ENCODE data around the gene PROK2. TPM values are rescaled to one million over a fixed set of nuclear protein-coding genes. Genes with fewer than 3 reads are reported as not detected.

Gene PROK2
- total and polyA plus RNA-seq, 10 donors: 1.7 to 78.5 (median 26.7) TPM

- TF ChIP-seq POLR2A (IDR thresholded peaks at IDR 0.05) (no peak), CTCF (IDR thresholded peaks at IDR 0.05 in 8 of 11, conservative IDR thresholded peaks at IDR 0.05 in 3 of 11) (no peak), POLR2AphosphoS5 (IDR thresholded peaks at IDR 0.05) (no peak)
- Histone ChIP-seq H3K27ac (no peak overlapping the region), H3K4me1 (no peaks in the 10 kb centered on the region), H3K9me3 (no peaks in the 10 kb centered on the region), H3K27me3 (replicated peaks in 1 of 7) (peaks cover 0 to 32% (median 3%) of the 10 kb centered on the region in 7 donors), H3K4me3 (no peak overlapping the region), H3K36me3 (no peaks in the 10 kb centered on the region)
- intact Hi-C loops (cut with DNase I; ENCODE audit: low total_unique reads): no loop called here
- WGBS, 5 donors: 51 to 65% (median 55%) methylated on average over 5 of the region's 5 CpGs
- no peak for DNase-seq
These were observed 21.5 kb downstream of the PROK2 start for GRCh38 chr3:71763426-71763825.

GRCh38 chr3:71760140-71760539 is 24.8 kb downstream of the PROK2 start:
- Histone ChIP-seq H3K36me3 (no peaks in the 10 kb centered on the region), H3K27me3 (replicated peaks in 1 of 7) (peaks cover 0 to 55% (median 9%) of the 10 kb centered on the region in 7 donors), H3K9me3 (no peaks in the 10 kb centered on the region), H3K4me1 (peaks cover 0 to 9% (median 0%) of the 10 kb centered on the region in 6 donors), H3K4me3 (no peak overlapping the region), H3K27ac (no peak overlapping the region)
- intact Hi-C loops (cut with DNase I; ENCODE audit: low total_unique reads): no loop called here
- no peak for TF ChIP-seq POLR2A (IDR thresholded peaks at IDR 0.05)
- TF ChIP-seq POLR2AphosphoS5 (IDR thresholded peaks at IDR 0.05): no peak
- no peak for TF ChIP-seq CTCF (IDR thresholded peaks at IDR 0.05 in 8 of 11, conservative IDR thresholded peaks at IDR 0.05 in 3 of 11)
- 70 to 87% (median 79%) methylated on average over 1 of the region's 1 CpG for WGBS, 5 donors
- DNase-seq: no peak

- Histone ChIP-seq H3K9me3 (no peaks in the 10 kb centered on the region), H3K27me3 (replicated peaks in 1 of 7) (peaks cover 0 to 62% (median 16%) of the 10 kb centered on the region in 7 donors), H3K4me3 (no peak overlapping the region), H3K36me3 (no peaks in the 10 kb centered on the region), H3K4me1 (peaks cover 0 to 15% (median 0%) of the 10 kb centered on the region in 6 donors), H3K27ac (no peak overlapping the region)
- intact Hi-C loops (cut with DNase I; ENCODE audit: low total_unique reads): no loop called here
- WGBS, 5 donors: 59 to 70% (median 63%) methylated on average over 5 of the region's 5 CpGs
- no peak for TF ChIP-seq CTCF (IDR thresholded peaks at IDR 0.05 in 8 of 11, conservative IDR thresholded peaks at IDR 0.05 in 3 of 11)
- peak in 1 of 3 donors; percentile 12 for TF ChIP-seq POLR2AphosphoS5 (IDR thresholded peaks at IDR 0.05)
- DNase-seq: no peak
These were observed 25.5 kb downstream of the PROK2 start for GRCh38 chr3:71759401-71759800.

GRCh38 chr3:71758091-71758490 is 26.9 kb downstream of the PROK2 start:
- intact Hi-C loops (cut with DNase I; ENCODE audit: low total_unique reads): no loop called here
- Histone ChIP-seq H3K27me3 (replicated peaks in 1 of 7) (peaks cover 0 to 69% (median 20%) of the 10 kb centered on the region in 7 donors), H3K4me1 (peaks cover 0 to 20% (median 3%) of the 10 kb centered on the region in 6 donors), H3K27ac (no peak overlapping the region), H3K36me3 (no peaks in the 10 kb centered on the region), H3K4me3 (no peak overlapping the region), H3K9me3 (no peaks in the 10 kb centered on the region)
- no peak for DNase-seq
- no peak for TF ChIP-seq POLR2A (IDR thresholded peaks at IDR 0.05)
- TF ChIP-seq CTCF (IDR thresholded peaks at IDR 0.05 in 8 of 11, conservative IDR thresholded peaks at IDR 0.05 in 3 of 11): no peak
- no peak for TF ChIP-seq POLR2AphosphoS5 (IDR thresholded peaks at IDR 0.05)
- 75 to 87% (median 80%) methylated on average over 2 of the region's 2 CpGs for WGBS, 5 donors

All from spleen (tissue), 11 donors.